ENCODE measurements around the gene NRXN2.

Gene NRXN2

DNA sequence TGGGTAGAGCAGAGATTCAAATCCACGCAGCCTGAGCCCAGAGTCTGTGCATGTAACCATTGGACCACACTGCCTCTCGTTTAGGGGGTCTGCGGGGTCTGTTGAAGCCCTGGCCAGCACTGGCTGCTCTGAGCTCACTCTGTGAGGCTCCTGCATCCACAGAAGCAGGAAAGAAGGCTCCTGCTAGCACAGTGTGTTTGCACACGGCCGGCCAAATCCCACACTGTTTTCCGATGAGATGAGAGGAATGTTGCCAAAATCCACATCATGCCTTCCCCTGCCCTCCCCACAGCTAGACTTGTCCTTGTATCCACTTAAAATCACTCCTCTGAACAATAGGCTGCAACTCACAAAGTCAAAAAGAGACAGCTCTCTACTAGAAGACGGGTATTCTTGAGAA is 142.6 kb downstream of the NRXN2 start:
- H3K9ac ChIP-seq (ENCODE audit: low read length), result no peak overlapping the region
- H4K20me1 ChIP-seq (ENCODE audit: insufficient read depth, low read length), result no peaks in the 10 kb centered on the region
- no peak overlapping the region for H3K4me3 ChIP-seq (ENCODE audit: low read depth, low read length, poor library complexity, severe bottlenecking)
- H3K4me1 ChIP-seq (ENCODE audit: insufficient read depth, low read length, severe bottlenecking), result no peaks in the 10 kb centered on the region
- no peak overlapping the region for H3K27ac ChIP-seq (ENCODE audit: low read depth, low read length, poor library complexity, severe bottlenecking)
- H2AFZ ChIP-seq (ENCODE audit: low read length), result no peak overlapping the region
- no peaks in the 10 kb centered on the region for H3K79me2 ChIP-seq (ENCODE audit: insufficient read depth, low read length)
- no peaks in the 10 kb centered on the region for H3K9me3 ChIP-seq (ENCODE audit: low read length)
- H3K9me2 ChIP-seq (ENCODE audit: low read depth, low read length), result no peaks in the 10 kb centered on the region
- H3K36me3 ChIP-seq (ENCODE audit: insufficient read depth, low read length), result no peaks in the 10 kb centered on the region
- no peak overlapping the region for H3K4me2 ChIP-seq (ENCODE audit: low read length)
- TF ChIP-seq, protein P1, sequence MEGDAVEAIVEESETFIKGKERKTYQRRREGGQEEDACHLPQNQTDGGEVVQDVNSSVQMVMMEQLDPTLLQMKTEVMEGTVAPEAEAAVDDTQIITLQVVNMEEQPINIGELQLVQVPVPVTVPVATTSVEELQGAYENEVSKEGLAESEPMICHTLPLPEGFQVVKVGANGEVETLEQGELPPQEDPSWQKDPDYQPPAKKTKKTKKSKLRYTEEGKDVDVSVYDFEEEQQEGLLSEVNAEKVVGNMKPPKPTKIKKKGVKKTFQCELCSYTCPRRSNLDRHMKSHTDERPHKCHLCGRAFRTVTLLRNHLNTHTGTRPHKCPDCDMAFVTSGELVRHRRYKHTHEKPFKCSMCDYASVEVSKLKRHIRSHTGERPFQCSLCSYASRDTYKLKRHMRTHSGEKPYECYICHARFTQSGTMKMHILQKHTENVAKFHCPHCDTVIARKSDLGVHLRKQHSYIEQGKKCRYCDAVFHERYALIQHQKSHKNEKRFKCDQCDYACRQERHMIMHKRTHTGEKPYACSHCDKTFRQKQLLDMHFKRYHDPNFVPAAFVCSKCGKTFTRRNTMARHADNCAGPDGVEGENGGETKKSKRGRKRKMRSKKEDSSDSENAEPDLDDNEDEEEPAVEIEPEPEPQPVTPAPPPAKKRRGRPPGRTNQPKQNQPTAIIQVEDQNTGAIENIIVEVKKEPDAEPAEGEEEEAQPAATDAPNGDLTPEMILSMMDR (IDR thresholded peaks at IDR 0.05; ENCODE audit: low read length), result no peak
- TF ChIP-seq EZH2 (IDR thresholded peaks at IDR 0.05; ENCODE audit: borderline replicate concordance, low read length), result no peak
- H3K27me3 ChIP-seq (ENCODE audit: insufficient read depth, low read length), result peaks cover 5% of the 10 kb centered on the region; the same call in 1 of the 2 replicates
- H3F3A ChIP-seq (ENCODE audit: insufficient read depth, low read length), result no peaks in the 10 kb centered on the region

DNA sequence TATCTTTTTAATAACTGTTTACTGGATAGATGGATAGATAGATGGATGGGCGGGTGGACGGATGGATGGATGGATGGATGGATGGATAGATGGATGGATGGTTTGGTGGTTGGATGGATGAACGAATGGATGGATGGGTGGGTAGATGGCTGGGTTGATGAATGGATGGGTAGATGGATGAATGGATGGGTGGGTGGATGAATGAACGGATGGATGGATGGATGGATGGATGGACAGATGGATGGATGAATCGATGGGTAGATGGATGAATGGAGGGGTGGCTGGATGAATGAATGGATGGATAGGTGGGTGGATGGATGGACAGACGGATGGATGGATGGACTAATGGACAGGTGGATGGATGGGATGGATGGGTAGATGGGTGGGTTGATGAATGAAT is 145.8 kb downstream of the NRXN2 start:
- no peak overlapping the region for H3K9ac ChIP-seq (ENCODE audit: low read length)
- no peaks in the 10 kb centered on the region for H3K9me3 ChIP-seq (ENCODE audit: low read length)
- H3K27me3 ChIP-seq (ENCODE audit: insufficient read depth, low read length), result peaks cover 5% of the 10 kb centered on the region; the same call in 1 of the 2 replicates
- H3K36me3 ChIP-seq (ENCODE audit: insufficient read depth, low read length), result no peaks in the 10 kb centered on the region
- no peaks in the 10 kb centered on the region for H3K79me2 ChIP-seq (ENCODE audit: insufficient read depth, low read length)
- H3K4me3 ChIP-seq (ENCODE audit: low read depth, low read length, poor library complexity, severe bottlenecking), result no peak overlapping the region
- no peaks in the 10 kb centered on the region for H3F3A ChIP-seq (ENCODE audit: insufficient read depth, low read length)
- H4K20me1 ChIP-seq (ENCODE audit: insufficient read depth, low read length), result no peaks in the 10 kb centered on the region
- no peak overlapping the region for H3K27ac ChIP-seq (ENCODE audit: low read depth, low read length, poor library complexity, severe bottlenecking)
- H3K9me2 ChIP-seq (ENCODE audit: low read depth, low read length), result no peaks in the 10 kb centered on the region
- H3K4me1 ChIP-seq (ENCODE audit: insufficient read depth, low read length, severe bottlenecking), result no peaks in the 10 kb centered on the region
- TF ChIP-seq EZH2 (IDR thresholded peaks at IDR 0.05; ENCODE audit: borderline replicate concordance, low read length), result no peak
- TF ChIP-seq, protein P1 (IDR thresholded peaks at IDR 0.05; ENCODE audit: low read length), result no peak
- no peak overlapping the region for H2AFZ ChIP-seq (ENCODE audit: low read length)
- no peak overlapping the region for H3K4me2 ChIP-seq (ENCODE audit: low read length)

DNA sequence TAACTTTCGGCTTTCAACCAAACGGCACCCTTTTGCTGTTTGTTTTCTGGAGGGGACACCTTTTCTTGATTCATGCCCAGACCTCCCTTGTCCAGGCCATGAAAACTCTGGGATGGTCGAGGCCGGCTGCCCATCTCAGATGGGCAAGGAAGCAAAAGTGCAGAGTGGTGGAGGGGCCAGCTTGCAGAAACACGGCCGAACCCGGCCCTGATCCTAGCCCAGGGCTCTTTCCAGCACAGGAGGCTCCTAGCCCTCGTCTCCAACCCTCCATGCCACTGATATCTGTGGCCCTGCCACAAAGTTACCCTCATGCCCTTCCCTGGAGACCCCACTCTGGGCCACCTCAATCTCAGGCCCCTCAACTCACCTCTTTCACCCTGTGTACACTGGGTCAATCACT is 150.9 kb downstream of the NRXN2 start:
- no peak overlapping the region for H3K4me3 ChIP-seq (ENCODE audit: low read depth, low read length, poor library complexity, severe bottlenecking)
- no peak for TF ChIP-seq EZH2 (IDR thresholded peaks at IDR 0.05; ENCODE audit: borderline replicate concordance, low read length)
- TF ChIP-seq, protein P1 (IDR thresholded peaks at IDR 0.05; ENCODE audit: low read length), result no peak
- H3K27ac ChIP-seq (ENCODE audit: low read depth, low read length, poor library complexity, severe bottlenecking), result no peak overlapping the region
- no peaks in the 10 kb centered on the region for H4K20me1 ChIP-seq (ENCODE audit: insufficient read depth, low read length)
- H3K79me2 ChIP-seq (ENCODE audit: insufficient read depth, low read length), result no peaks in the 10 kb centered on the region
- no peak overlapping the region for H3K9ac ChIP-seq (ENCODE audit: low read length)
- H3F3A ChIP-seq (ENCODE audit: insufficient read depth, low read length), result no peaks in the 10 kb centered on the region
- H3K4me2 ChIP-seq (ENCODE audit: low read length), result no peak overlapping the region
- H3K4me1 ChIP-seq (ENCODE audit: insufficient read depth, low read length, severe bottlenecking), result no peaks in the 10 kb centered on the region
- no peak overlapping the region for H2AFZ ChIP-seq (ENCODE audit: low read length)
- H3K9me3 ChIP-seq (ENCODE audit: low read length), result no peaks in the 10 kb centered on the region
- no peaks in the 10 kb centered on the region for H3K9me2 ChIP-seq (ENCODE audit: low read depth, low read length)
- peaks cover 6% of the 10 kb centered on the region; the same call in 1 of the 2 replicates for H3K27me3 ChIP-seq (ENCODE audit: insufficient read depth, low read length)
- H3K36me3 ChIP-seq (ENCODE audit: insufficient read depth, low read length), result no peaks in the 10 kb centered on the region
